ENCODE measurements around the gene PDZD7. TPM values are rescaled to one million over a fixed set of nuclear protein-coding genes. Genes with fewer than 3 reads are reported as not detected.

The PDZD7 gene
- total and polyA plus RNA-seq, 9 of the 15 experiments (the other 6 are each of a cell fraction or from before 2014, with no cell fraction given) = 0.04 to 0.24 (median 0.08) TPM; not detected in 3

DNA sequence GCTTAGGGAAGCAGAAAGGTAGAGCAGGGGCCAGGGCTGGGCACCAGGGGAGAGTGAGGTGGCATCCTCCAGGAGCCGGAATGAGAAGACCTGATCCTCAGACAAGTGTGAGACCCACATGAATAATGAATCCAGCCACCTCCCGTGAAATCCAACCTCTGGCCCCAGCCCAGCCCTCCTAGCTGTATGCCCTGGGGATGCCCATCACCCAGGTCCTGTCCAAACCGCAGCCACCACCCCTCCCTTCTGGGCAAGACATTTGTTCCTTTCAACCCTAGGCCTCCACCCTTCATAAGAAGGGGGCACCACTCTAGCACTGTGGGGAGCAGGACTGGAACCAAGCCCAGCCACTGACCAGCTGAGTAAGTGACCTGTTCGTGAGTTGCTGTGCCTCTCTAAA is 9.7 kb downstream of the PDZD7 start:
- no TSS peak for BruUV-seq (replicated peaks)
- no peak overlapping the region for H3K9ac ChIP-seq (ENCODE audit: insufficient read depth in 1 of 2, low read depth in 2 of 2, low read length in 2 of 2)
- TF ChIP-seq JUND (IDR thresholded peaks at IDR 0.05; ENCODE audit: borderline replicate concordance, low read depth, low read length) (no peak), JUND (tag; IDR thresholded peaks at IDR 0.05; ENCODE audit: borderline replicate concordance, low read depth, low read length) (no peak), MAZ (CRISPR knock-in tag; conservative IDR thresholded peaks at IDR 0.05 in 1 of 2, IDR thresholded peaks at IDR 0.05 in 1 of 2) (no peak), ESRRB (CRISPR knock-in tag; IDR thresholded peaks at IDR 0.05; ENCODE audit: borderline replicate concordance) (no peak), ARID2 (IDR thresholded peaks at IDR 0.05) (no peak), RAD21 (CRISPR knock-in tag; conservative IDR thresholded peaks at IDR 0.05 in 1 of 2, IDR thresholded peaks at IDR 0.05 in 1 of 2) (no peak), ZBTB49 (CRISPR knock-in tag; IDR thresholded peaks at IDR 0.05; ENCODE audit: borderline replicate concordance) (no peak), ZNF253 (CRISPR knock-in tag; conservative IDR thresholded peaks at IDR 0.05) (no peak), NUFIP1 (IDR thresholded peaks at IDR 0.05; ENCODE audit: partially characterized antibody) (no peak), NR3C1 (CRISPR knock-in tag; IDR thresholded peaks at IDR 0.05) (no peak), KDM5B (IDR thresholded peaks at IDR 0.05; ENCODE audit: insufficient replicate concordance, low read depth, low read length) (no peak), NCOA4 (IDR thresholded peaks at IDR 0.05; ENCODE audit: partially characterized antibody) (no peak), ZNF175 (CRISPR knock-in tag; IDR thresholded peaks at IDR 0.05; ENCODE audit: low read depth) (no peak), TRIM28 (IDR thresholded peaks at IDR 0.05) (no peak), CREBBP (IDR thresholded peaks at IDR 0.05; ENCODE audit: low read depth, low read length) (no peak)
- TF ChIP-seq, protein P1, sequence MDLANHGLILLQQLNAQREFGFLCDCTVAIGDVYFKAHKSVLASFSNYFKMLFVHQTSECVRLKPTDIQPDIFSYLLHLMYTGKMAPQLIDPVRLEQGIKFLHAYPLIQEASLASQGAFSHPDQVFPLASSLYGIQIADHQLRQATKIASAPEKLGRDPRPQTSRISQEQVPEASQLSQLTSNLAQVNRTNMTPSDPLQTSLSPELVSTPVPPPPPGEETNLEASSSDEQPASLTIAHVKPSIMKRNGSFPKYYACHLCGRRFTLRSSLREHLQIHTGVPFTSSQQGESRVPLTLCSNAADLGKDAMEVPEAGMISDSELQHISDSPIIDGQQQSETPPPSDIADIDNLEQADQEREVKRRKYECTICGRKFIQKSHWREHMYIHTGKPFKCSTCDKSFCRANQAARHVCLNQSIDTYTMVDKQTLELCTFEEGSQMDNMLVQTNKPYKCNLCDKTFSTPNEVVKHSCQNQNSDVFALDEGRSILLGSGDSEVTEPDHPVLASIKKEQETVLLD (IDR thresholded peaks at IDR 0.05) = no peak
- TF ChIP-seq, protein P2, sequence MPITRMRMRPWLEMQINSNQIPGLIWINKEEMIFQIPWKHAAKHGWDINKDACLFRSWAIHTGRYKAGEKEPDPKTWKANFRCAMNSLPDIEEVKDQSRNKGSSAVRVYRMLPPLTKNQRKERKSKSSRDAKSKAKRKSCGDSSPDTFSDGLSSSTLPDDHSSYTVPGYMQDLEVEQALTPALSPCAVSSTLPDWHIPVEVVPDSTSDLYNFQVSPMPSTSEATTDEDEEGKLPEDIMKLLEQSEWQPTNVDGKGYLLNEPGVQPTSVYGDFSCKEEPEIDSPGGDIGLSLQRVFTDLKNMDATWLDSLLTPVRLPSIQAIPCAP (CRISPR knock-in tag; IDR thresholded peaks at IDR 0.05; ENCODE audit: borderline replicate concordance) = no peak
- TF ChIP-seq, protein P3, sequence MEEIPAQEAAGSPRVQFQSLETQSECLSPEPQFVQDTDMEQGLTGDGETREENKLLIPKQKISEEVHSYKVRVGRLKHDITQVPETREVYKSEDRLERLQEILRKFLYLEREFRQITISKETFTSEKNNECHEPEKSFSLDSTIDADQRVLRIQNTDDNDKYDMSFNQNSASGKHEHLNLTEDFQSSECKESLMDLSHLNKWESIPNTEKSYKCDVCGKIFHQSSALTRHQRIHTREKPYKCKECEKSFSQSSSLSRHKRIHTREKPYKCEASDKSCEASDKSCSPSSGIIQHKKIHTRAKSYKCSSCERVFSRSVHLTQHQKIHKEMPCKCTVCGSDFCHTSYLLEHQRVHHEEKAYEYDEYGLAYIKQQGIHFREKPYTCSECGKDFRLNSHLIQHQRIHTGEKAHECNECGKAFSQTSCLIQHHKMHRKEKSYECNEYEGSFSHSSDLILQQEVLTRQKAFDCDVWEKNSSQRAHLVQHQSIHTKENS (CRISPR knock-in tag; IDR thresholded peaks at IDR 0.05) = no peak
- H3K36me3 ChIP-seq (ENCODE audit: control insufficient read depth, insufficient read depth, low read length) = no peaks in the 10 kb centered on the region
- FAIRE-seq = no peak
- no peak for DNase-seq (ENCODE audit: extremely low read depth in 1 of 4, low spot score in 3 of 4)
- POLR2A ChIA-PET = no interaction called here
- no peaks in the 10 kb centered on the region for H3K9me3 ChIP-seq (replicated peaks; ENCODE audit: control insufficient read depth, insufficient read depth, low read depth, low read length)
- no peak for ATAC-seq
- no peak overlapping the region for H3K4me3 ChIP-seq
- CTCF ChIA-PET (ENCODE audit: low intra/inter-chr PET ratio) = no interaction called here
- H3K4me2 ChIP-seq (ENCODE audit: insufficient read depth, low read length) = no peak overlapping the region
- no peak overlapping the region for H2AFZ ChIP-seq (ENCODE audit: low read depth, low read length)
- in situ Hi-C loops (cut with MboI) (no loop called here), intact Hi-C loops (cut with micrococcal nuclease) (no loop called here)
- no peaks in the 10 kb centered on the region for H4K20me1 ChIP-seq (replicated peaks; ENCODE audit: control insufficient read depth, insufficient read depth, low read length)
- no peaks in the 10 kb centered on the region for H3K27me3 ChIP-seq (ENCODE audit: control insufficient read depth in 2 of 2, insufficient read depth in 2 of 2, low read length in 2 of 2)
- H3K9me1 ChIP-seq (ENCODE audit: control insufficient read depth, insufficient read depth, low read length) = no peaks in the 10 kb centered on the region
- 16% methylated on average over 3 of the region's 4 CpGs for WGBS (ENCODE audit: insufficient coverage, low coverage, missing lambda C conversion rate)
- H3K4me1 ChIP-seq (replicated peaks in 1 of 2; ENCODE audit: control insufficient read depth in 2 of 2, insufficient read depth in 2 of 2, low read length in 2 of 2) = peaks cover 0 to 13% of the 10 kb centered on the region in 2 experiments; a peak in 3 of 5 replicates
- no peak overlapping the region for H3K27ac ChIP-seq (ENCODE audit: extremely low read depth, low read depth, low read length)
- no peaks in the 10 kb centered on the region for H3K79me2 ChIP-seq (ENCODE audit: control insufficient read depth, insufficient read depth, low read length)
